ENCODE results near the gene DIS3L2.

- TF ChIP-seq, protein P1, sequence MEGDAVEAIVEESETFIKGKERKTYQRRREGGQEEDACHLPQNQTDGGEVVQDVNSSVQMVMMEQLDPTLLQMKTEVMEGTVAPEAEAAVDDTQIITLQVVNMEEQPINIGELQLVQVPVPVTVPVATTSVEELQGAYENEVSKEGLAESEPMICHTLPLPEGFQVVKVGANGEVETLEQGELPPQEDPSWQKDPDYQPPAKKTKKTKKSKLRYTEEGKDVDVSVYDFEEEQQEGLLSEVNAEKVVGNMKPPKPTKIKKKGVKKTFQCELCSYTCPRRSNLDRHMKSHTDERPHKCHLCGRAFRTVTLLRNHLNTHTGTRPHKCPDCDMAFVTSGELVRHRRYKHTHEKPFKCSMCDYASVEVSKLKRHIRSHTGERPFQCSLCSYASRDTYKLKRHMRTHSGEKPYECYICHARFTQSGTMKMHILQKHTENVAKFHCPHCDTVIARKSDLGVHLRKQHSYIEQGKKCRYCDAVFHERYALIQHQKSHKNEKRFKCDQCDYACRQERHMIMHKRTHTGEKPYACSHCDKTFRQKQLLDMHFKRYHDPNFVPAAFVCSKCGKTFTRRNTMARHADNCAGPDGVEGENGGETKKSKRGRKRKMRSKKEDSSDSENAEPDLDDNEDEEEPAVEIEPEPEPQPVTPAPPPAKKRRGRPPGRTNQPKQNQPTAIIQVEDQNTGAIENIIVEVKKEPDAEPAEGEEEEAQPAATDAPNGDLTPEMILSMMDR (IDR thresholded peaks at IDR 0.05; ENCODE audit: insufficient read depth, low read depth, low read length) = no peak
- no peak for TF ChIP-seq EZH2 (IDR thresholded peaks at IDR 0.05; ENCODE audit: insufficient read depth, low read length)
Observed at GRCh38 chr2:232139171-232139594, 177.7 kb downstream of the DIS3L2 start.
